HG02981 (cell line): ENCODE measurements around the gene INS.
"Not testable (repeated sequence)": the region's sequence is repeated elsewhere in the genome, so short reads cannot be mapped to it uniquely, and the experiment has no call there.

ENCODE experiments used
- ATAC-seq: cut with Tn5 transposase; IDR thresholded peaks from one replicate; pipeline ENCODE4 v1.9.1; 2021; ENCODE audit warnings: mild to moderate bottlenecking, moderate library complexity; ENCODE audit not compliant: unreplicated experiment

Gene INS

GRCh38 chr11:2135648-2136201, 25.3 kb downstream of the INS start:
- ATAC-seq, result no peak

- no peak for ATAC-seq
These were observed 25.9 kb downstream of the INS start for GRCh38 chr11:2135018-2135569.

- no peak for ATAC-seq
These were observed 26.7 kb downstream of the INS start for GRCh38 chr11:2134022-2135010.

- ATAC-seq, result no peak
These were observed 27.6 kb downstream of the INS start for GRCh38 chr11:2133241-2134021.

- ATAC-seq, result no peak
These were observed 28.2 kb downstream of the INS start for GRCh38 chr11:2132874-2133240.

- ATAC-seq, result no peak
These were observed 28.8 kb downstream of the INS start for GRCh38 chr11:2132246-2132645.

GRCh38 chr11:2131371-2132236, 29.4 kb downstream of the INS start:
- ATAC-seq, result no peak

- no peak for ATAC-seq
These were observed 30.1 kb downstream of the INS start for GRCh38 chr11:2130881-2131352.

GRCh38 chr11:2129699-2130366, 31.2 kb downstream of the INS start:
- no peak for ATAC-seq

- ATAC-seq, result no peak
These were observed 31.7 kb downstream of the INS start for GRCh38 chr11:2129308-2129698.

GRCh38 chr11:2128511-2129307, 32.3 kb downstream of the INS start:
- no peak for ATAC-seq

GRCh38 chr11:2128130-2128510, 32.9 kb downstream of the INS start:
- no peak for ATAC-seq

GRCh38 chr11:2127482-2128129, 33.4 kb downstream of the INS start:
- ATAC-seq, result no peak

- no peak for ATAC-seq
These were observed 34.4 kb downstream of the INS start for GRCh38 chr11:2126520-2127085.

- not testable (repeated sequence) for ATAC-seq
These were observed 36.1 kb downstream of the INS start for GRCh38 chr11:2124736-2125484.

GRCh38 chr11:2123628-2123960, 37.4 kb downstream of the INS start:
- no peak for ATAC-seq

- no peak for ATAC-seq
These were observed 37.9 kb downstream of the INS start for GRCh38 chr11:2122907-2123627.
